B cell (primary cell): ENCODE results near the gene TIGD6. TPM values are rescaled to one million over a fixed set of nuclear protein-coding genes. Genes with fewer than 3 reads are reported as not detected.

Experiments used
- ATAC-seq: fragments of 200-7000 bp; cut with Tn5 transposase; one replicate; pipeline ENCODE4 v1.10.0; 2021; ENCODE audit warnings: low read depth, mild to moderate bottlenecking, moderate number of reproducible peaks, moderate library complexity
- CTCF ChIA-PET: fragments of 350-600 bp; sonication (Branson Sonifier 250); formaldehyde crosslinking; loops from one replicate; lab custom pipeline; 2021; ENCODE audit warnings: antibody characterized with exemption, inconsistent platforms; lab: Charles Lee
- POLR2A ChIA-PET: fragments of 350-600 bp; sonication (Branson Sonifier 250); formaldehyde crosslinking; loops from one replicate; lab custom pipeline; 2021; ENCODE audit warnings: antibody characterized with exemption; lab: Charles Lee
- DNase-seq: peaks from one replicate; pipeline ENCODE4 v3.0.0; 2013
- H2AFZ ChIP-seq: 2 replicates; pipeline ENCODE4 v1.6.1; 2012; ENCODE audit warnings: mild to moderate bottlenecking, low read depth, low read length; ENCODE audit not compliant: insufficient read depth, poor library complexity, severe bottlenecking
- H3K27ac ChIP-seq, 2 donors: 1 replicate in 1 of 2; 2 replicates in 1 of 2; pipeline ENCODE4 v1.5.1; 2012 to 2013; ENCODE audit warnings: low read length in 2 of 2, mild to moderate bottlenecking in 2 of 2, moderate library complexity in 1 of 2
- H3K27me3 ChIP-seq, 4 experiments: fragments of 200-600 bp in 1 of 4; sonication (generic) in 1 of 4; replicated peaks in 1 of 4; 1 replicate in 2 of 4; 2 replicates in 2 of 4; pipeline versions ENCODE4 v1.6.1 to v1.7.0; 2013 to 2016; ENCODE audit warnings: low read length in 3 of 4, mild to moderate bottlenecking in 2 of 4, mixed read lengths in 1 of 4, moderate library complexity in 1 of 4; ENCODE audit not compliant: insufficient read depth in 4 of 4, control insufficient read depth in 3 of 4; ENCODE audit errors: control extremely low read depth in 1 of 4
- H3K36me3 ChIP-seq, 2 experiments: replicated peaks in 1 of 2; 1 replicate in 1 of 2; 2 replicates in 1 of 2; pipeline versions ENCODE4 v1.6.1 to v1.7.1; 2013; ENCODE audit warnings: low read length in 1 of 2; ENCODE audit not compliant: insufficient read depth in 2 of 2, control insufficient read depth in 1 of 2; ENCODE audit errors: control extremely low read depth in 1 of 2, extremely low read depth in 1 of 2
- H3K4me1 ChIP-seq, 2 donors: fragments of 200-600 bp in 1 of 2; sonication (generic) in 1 of 2; 1 replicate in 1 of 2; 2 replicates in 1 of 2; pipeline versions ENCODE4 v1.5.1 to v1.6.1; 2013 to 2017; ENCODE audit warnings: low read length in 2 of 2; ENCODE audit not compliant: control insufficient read depth in 2 of 2, insufficient read depth in 2 of 2
- H3K4me2 ChIP-seq: replicated peaks from 2 replicates; pipeline ENCODE3; 2012; ENCODE audit warnings: mild to moderate bottlenecking, low read depth, low read length; ENCODE audit not compliant: poor library complexity, severe bottlenecking
- H3K4me3 ChIP-seq, 5 experiments: fragments of 200-600 bp in 1 of 5; sonication (generic) in 1 of 5; 1 replicate in 3 of 5; 2 replicates in 2 of 5; pipeline versions ENCODE4 v1.5.1 to v1.7.0; 2011 to 2016; ENCODE audit warnings: low read length in 4 of 5, mild to moderate bottlenecking in 4 of 5, low read depth in 2 of 5, control low read depth in 1 of 5, moderate library complexity in 1 of 5; ENCODE audit not compliant: insufficient read depth in 1 of 5; ENCODE audit errors: control extremely low read depth in 1 of 5, extremely low read depth in 1 of 5
- H3K79me2 ChIP-seq: fragments of 200-600 bp; sonication (generic); one replicate; pipeline ENCODE4 v1.6.0; 2016; ENCODE audit warnings: low read length; ENCODE audit not compliant: control insufficient read depth, insufficient read depth
- H3K9ac ChIP-seq: fragments of 200-600 bp; sonication (generic); 2 replicates; pipeline ENCODE4 v1.6.1; 2017; ENCODE audit warnings: mild to moderate bottlenecking, low read length, moderate library complexity
- H3K9me3 ChIP-seq, 3 donors: one replicate each; pipeline versions ENCODE4 v1.6.1 to v1.7.1; 2013; ENCODE audit warnings: low read length in 2 of 3; ENCODE audit not compliant: control insufficient read depth in 2 of 3, insufficient read depth in 1 of 3; ENCODE audit errors: control extremely low read depth in 1 of 3
- H4K20me1 ChIP-seq: 2 replicates; pipeline ENCODE4 v1.6.0; 2012; ENCODE audit warnings: mild to moderate bottlenecking, low read length; ENCODE audit not compliant: insufficient read depth, control insufficient read depth, poor library complexity, severe bottlenecking
- H3K27ac Mint-ChIP-seq: one replicate; pipeline ENCODE4 v1.8.0; 2021; ENCODE audit warnings: mixed read lengths
- H3K27me3 Mint-ChIP-seq: one replicate; pipeline ENCODE4 v1.8.0; 2021; ENCODE audit warnings: mixed read lengths
- H3K4me1 Mint-ChIP-seq: one replicate; pipeline ENCODE4 v1.8.0; 2021; ENCODE audit warnings: mixed read lengths
- H3K4me3 Mint-ChIP-seq: one replicate; pipeline ENCODE4 v1.8.0; 2021; ENCODE audit warnings: mixed read lengths
- H3K9me3 Mint-ChIP-seq: one replicate; pipeline ENCODE4 v1.8.0; 2022; ENCODE audit warnings: mixed read lengths; ENCODE audit not compliant: insufficient read depth
- EZH2 ChIP-seq: IDR thresholded peaks from 2 replicates; pipeline ENCODE4 v1.6.1; 2012; ENCODE audit warnings: borderline replicate concordance, low read depth, mild to moderate bottlenecking, moderate library complexity, low read length; ENCODE audit not compliant: insufficient read depth, poor library complexity, severe bottlenecking
- WGBS: methylation state at CpG from one replicate; pipeline ENCODE4 v1.1.5; 2013; ENCODE audit warnings: missing lambda C conversion rate; ENCODE audit not compliant: insufficient coverage; 5-methylcytosine and 5-hydroxymethylcytosine counted together
- intact Hi-C: fragments of 100-400 bp; cut with micrococcal nuclease; formaldehyde crosslinking; loops from one replicate; pipeline ENCODE4 v1.10.0; 2022
- polyA plus RNA-seq: library from polyadenylated mRNA; depleted of rRNA; stranded (reverse); fragments of >200 nt; gene quantifications from 2 replicates; pipeline ENCODE4 v1.2.3, GENCODE V29; 2012
- total RNA-seq, 2 donors: library from RNA; stranded (reverse); fragments of 120-200 nt in 1 of 2; gene quantifications; 1 replicate in 1 of 2; 2 replicates in 1 of 2; pipeline versions ENCODE4 v1.2.3 to v1.2.4, GENCODE V29; 2013 to 2022
- TF ChIP-seq, protein P1 (sequence below): fragments of 200-600 bp; IDR thresholded peaks from one replicate; pipeline ENCODE4 v1.8.0; 2022; ENCODE audit warnings: antibody characterized with exemption, mild to moderate bottlenecking

Gene TIGD6
- total and polyA plus RNA-seq, 2 donors (not counting 1 experiment from before 2014, with no cell fraction given), result 2.1 to 5.4 TPM

DNA sequence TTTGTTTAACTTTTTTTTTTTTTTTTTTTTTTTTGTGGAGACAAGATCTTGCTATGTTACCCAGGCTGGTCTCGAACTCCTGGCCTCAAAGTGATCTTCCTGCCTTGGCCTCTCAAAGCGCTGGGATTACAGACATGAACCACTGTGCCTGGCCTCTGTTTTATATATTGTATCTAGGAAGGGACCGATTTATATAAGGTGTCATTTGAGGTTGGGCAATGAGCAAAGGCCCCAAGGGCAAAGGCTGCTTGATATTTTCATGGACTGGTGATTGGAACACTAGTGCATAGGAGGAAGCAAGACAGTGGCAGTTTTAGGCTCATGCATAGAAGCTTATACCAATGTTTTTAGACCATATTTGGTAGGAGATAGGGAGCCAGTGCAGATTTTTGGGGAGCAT lies 36.7 kb downstream of the TIGD6 start:
- POLR2A ChIA-PET, result no interaction called here
- Mint-ChIP-seq H3K27ac (no peak overlapping the region), H3K4me3 (no peak overlapping the region), H3K4me1 (peaks cover 29% of the 10 kb centered on the region), H3K9me3 (no peaks in the 10 kb centered on the region), H3K27me3 (no peaks in the 10 kb centered on the region)
- WGBS, result 100% methylated on average over 3 of the region's 3 CpGs
- DNase-seq (no peak), ATAC-seq (no peak)
- H3K79me2 ChIP-seq, result peaks cover 22% of the 10 kb centered on the region
- no peaks in the 10 kb centered on the region for H3K36me3 ChIP-seq
- peaks cover 20% of the 10 kb centered on the region in 2 donors for H3K4me1 ChIP-seq
- H3K27me3 ChIP-seq, result no peaks in the 10 kb centered on the region
- intact Hi-C loops, result loop anchor here (5.0 to 10.0 kb wide), 2 partner anchors 449 to 1291 kb away; partner anchors contain the start of genes CD74 and GM2A
- TF ChIP-seq, protein P1, sequence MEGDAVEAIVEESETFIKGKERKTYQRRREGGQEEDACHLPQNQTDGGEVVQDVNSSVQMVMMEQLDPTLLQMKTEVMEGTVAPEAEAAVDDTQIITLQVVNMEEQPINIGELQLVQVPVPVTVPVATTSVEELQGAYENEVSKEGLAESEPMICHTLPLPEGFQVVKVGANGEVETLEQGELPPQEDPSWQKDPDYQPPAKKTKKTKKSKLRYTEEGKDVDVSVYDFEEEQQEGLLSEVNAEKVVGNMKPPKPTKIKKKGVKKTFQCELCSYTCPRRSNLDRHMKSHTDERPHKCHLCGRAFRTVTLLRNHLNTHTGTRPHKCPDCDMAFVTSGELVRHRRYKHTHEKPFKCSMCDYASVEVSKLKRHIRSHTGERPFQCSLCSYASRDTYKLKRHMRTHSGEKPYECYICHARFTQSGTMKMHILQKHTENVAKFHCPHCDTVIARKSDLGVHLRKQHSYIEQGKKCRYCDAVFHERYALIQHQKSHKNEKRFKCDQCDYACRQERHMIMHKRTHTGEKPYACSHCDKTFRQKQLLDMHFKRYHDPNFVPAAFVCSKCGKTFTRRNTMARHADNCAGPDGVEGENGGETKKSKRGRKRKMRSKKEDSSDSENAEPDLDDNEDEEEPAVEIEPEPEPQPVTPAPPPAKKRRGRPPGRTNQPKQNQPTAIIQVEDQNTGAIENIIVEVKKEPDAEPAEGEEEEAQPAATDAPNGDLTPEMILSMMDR, result no peak
- no peak for TF ChIP-seq EZH2
- no peak overlapping the region for H2AFZ ChIP-seq
- H4K20me1 ChIP-seq, result no peaks in the 10 kb centered on the region
- H3K9ac ChIP-seq, result no peak overlapping the region
- H3K4me2 ChIP-seq, result no peak overlapping the region
- H3K4me3 ChIP-seq, result no peak overlapping the region
- CTCF ChIA-PET, result no interaction called here
- H3K9me3 ChIP-seq, result no peaks in the 10 kb centered on the region
- no peak overlapping the region for H3K27ac ChIP-seq

DNA sequence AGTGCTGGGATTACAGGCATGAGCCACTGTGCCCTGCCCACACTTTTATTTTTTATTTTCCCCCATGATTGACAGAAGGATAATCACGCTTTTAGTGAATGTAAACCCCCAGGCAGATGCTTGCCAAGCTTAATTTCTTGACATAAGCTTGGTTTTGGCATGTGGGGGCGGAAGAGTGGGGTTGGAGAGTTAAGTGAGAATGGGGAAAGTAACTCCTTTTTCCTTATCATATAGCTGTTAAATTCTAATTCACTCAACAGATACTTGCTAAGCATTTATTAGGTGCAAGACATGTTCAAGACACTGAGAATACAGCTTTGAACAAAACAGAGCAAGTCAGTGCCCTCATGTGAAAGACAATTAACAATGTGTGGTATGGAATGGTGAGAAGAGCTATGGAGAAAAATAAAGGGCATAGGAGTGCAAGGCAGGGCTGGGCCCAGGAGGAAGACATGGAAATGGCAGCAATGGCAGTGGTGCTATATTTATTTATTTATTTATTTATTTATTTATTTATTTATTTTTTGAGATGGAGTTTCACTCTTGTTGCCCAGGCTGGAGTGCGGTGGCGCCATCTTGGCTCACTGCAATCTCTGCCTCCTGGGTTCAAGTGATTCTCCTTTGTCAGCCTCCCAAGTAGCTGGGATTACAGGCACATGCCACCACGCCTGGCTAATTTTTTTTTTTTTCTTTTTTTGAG lies 37.7 kb downstream of the TIGD6 start:
- H3K79me2 ChIP-seq, result peaks cover 21% of the 10 kb centered on the region
- no peak overlapping the region for H3K4me3 ChIP-seq
- no peak overlapping the region for H3K4me3 Mint-ChIP-seq
- POLR2A ChIA-PET, result interaction anchor here (0.7 kb wide), 1 partner anchor 128 kb away, joined by 3 read pairs; no protein-coding TSS in a partner anchor
- DNase-seq (no peak), ATAC-seq (no peak)
- H3K4me1 Mint-ChIP-seq, result peaks cover 29% of the 10 kb centered on the region
- H3K27me3 Mint-ChIP-seq, result no peaks in the 10 kb centered on the region
- no peaks in the 10 kb centered on the region for H3K36me3 ChIP-seq
- intact Hi-C loops, result loop anchor here (5.0 to 10.0 kb wide), 2 partner anchors 450 to 1292 kb away; partner anchors contain the start of genes CD74 and GM2A
- no peak overlapping the region for H3K27ac Mint-ChIP-seq
- no peak overlapping the region for H3K9ac ChIP-seq
- H3K27ac ChIP-seq, result no peak overlapping the region
- H3K27me3 ChIP-seq, result no peaks in the 10 kb centered on the region
- WGBS, result 96% methylated on average over 3 of the region's 5 CpGs
- no peaks in the 10 kb centered on the region for H3K9me3 ChIP-seq
- no peaks in the 10 kb centered on the region for H4K20me1 ChIP-seq
- peaks cover 20% of the 10 kb centered on the region in 2 donors for H3K4me1 ChIP-seq
- CTCF ChIA-PET, result interaction anchor here (0.7 to 1.6 kb wide), 3 partner anchors 28 to 110 kb away, joined by 3 to 5 read pairs (median 4); partner anchors contain the start of genes HMGXB3 and TIGD6
- H2AFZ ChIP-seq, result no peak overlapping the region
- no peaks in the 10 kb centered on the region for H3K9me3 Mint-ChIP-seq
- no peak overlapping the region for H3K4me2 ChIP-seq
- TF ChIP-seq EZH2, result no peak
- TF ChIP-seq, protein P1, result no peak
